ENCODE data around the gene ENAH.
"Not testable (repeated sequence)": the region's sequence is repeated elsewhere in the genome, so short reads cannot be mapped to it uniquely, and the experiment has no call there.

ENAH gene

DNA sequence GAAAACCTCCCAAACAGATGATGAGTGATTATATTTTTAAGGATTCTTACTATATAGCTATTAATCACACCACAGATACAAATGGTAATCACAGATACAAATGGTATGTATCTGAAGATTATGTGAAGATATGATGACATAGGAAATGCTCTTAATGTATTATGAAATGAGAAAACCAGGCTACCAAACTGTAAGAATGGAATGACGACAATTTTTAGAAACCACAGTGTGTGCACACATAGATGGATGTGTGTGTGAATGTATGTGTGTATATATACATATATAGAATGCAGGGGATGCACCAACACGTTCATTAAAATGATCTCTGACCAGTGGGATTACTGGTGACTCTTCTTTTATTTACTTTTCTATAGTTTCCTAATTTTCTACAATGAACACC lies 21.5 kb upstream of the ENAH start:
- DNase-seq, result no peak

DNA sequence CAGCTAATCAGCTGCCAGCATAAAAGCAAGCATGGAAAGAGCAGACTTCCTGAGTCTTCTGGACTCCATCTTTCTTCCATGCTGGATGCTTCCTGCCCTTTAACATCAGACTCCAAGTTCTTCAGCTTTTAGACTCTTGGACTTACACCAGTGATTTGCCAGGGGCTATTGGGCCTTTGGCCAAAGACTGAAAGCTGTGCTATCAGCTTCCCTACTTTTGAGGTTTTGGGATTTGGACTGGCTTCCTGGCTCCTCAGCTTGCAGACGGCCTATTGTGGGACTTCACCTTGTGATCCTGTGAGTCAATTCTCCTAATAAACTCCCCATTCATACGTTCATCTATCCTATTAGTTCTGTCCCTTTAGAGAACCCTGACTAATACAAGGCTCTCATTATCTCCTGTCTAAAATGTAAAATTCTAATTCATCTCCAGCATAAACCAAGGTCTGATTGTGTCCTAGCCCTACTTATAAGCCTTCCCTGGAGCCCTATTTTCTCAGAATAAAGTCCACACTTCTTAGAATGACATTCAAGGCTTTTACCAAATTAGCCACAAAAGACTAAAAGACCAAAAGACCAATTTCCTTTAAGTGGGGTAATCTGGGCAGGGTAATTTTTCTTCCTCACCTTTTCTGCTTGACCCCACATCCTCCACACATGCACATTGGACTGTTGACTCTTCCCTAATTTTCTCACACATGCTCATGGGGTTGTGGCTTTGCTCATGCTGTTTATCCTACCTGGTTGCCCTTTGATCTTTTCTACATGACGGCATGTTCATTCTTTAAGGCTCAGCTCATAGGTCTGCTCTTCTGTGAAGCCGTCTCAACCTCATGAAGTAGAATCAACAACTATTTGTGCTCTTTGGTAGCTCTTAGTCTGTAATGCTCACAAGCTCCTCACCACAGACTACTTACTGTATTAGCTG lies 18.1 kb upstream of the ENAH start:
- no peak for DNase-seq

DNA sequence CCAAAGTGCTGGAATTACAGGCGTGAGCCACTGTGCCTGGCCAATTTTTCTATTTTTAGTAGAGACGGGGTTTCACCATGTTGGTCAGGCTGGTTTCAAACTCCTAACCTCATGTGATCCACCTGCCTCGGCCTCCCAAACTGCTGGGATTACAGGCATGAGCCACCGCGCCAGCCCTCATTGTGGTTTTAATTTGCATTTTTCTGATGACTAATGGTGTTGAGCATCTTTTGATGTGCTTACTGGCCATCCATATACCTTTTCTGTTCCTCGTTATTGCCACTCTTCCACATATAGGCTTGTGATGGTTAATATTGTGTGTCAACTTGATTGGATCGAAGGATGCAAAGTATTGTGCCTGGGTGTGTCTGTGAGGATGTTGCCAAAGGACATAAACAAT lies 17.4 kb upstream of the ENAH start:
- no peak for DNase-seq

DNA sequence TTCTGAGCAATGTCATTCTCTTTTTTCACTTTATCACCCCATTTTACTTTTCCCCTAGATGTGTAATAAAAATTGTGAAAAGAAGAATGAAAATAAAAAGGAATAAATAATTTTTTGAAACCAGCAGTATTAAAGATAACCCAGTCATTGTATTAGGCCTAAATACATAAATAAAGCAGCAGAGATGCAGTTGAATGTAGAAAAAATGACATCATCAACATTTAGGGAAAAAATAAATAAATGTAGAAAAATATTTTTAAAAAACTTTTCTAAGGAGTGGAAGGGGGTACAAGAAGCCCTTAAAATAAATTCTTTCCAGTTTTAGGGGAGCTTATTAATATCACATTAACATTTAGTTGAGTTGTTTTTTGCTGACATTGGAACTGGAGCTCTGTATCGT lies 15.3 kb upstream of the ENAH start:
- no peak for DNase-seq

DNA sequence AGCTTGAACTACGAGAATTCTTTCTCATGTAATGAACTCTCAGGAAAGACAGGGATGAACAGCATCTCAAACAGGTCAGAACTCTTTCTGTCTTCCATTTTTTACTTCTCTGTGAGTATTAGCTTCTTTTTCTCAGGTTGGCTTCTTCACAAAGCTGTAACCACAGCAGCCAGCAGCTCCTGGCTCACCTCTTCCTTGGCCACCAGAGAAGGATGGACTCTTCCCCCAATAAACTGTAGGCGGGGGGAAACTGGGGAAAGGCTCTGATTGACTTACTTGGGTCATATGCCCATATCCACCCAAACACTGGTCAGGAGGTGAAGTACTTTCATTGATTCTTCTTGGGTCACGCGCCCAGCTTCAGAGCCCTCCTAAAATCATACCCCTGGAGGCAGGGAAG lies 14.4 kb upstream of the ENAH start:
- DNase-seq, result no peak

DNA sequence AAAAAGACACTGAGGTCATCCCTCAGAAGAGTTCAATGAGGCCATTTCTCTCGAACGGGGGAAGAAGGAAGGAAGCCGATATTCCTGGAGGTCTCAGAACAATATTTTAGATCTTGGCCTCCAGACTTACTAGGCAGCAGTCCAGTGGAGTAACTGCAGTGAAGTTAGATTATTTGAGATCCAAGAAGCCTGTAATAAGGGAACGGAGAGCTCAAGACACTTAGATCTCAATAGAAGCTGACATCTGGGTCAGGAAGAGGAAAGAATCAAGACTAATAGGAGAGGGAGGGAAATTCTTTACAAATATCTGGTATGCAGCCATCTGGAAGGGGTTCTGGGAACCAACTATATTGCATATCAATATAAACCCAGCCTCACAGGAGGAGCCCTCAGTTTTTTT lies 13.6 kb upstream of the ENAH start:
- no peak for DNase-seq

DNA sequence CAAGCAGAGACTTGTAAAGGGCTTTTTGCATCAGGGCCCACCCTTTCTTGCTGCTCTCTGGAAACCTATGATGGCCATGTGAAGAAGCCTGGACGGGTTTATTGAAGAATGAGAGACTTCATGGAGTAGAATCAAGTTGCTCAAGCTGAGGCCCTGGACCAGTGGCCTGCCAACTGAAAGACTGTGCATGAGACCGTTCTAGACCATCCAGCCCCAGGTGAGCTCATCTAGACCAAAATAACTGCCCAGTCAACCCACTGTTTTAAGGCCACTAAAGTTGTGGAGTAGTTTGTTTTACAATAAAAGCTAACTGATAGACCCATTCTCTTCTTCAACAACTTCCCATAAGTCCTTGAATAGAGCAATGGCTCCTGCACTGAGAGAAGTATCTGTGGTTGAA lies 11.8 kb upstream of the ENAH start:
- DNase-seq, result no peak

DNA sequence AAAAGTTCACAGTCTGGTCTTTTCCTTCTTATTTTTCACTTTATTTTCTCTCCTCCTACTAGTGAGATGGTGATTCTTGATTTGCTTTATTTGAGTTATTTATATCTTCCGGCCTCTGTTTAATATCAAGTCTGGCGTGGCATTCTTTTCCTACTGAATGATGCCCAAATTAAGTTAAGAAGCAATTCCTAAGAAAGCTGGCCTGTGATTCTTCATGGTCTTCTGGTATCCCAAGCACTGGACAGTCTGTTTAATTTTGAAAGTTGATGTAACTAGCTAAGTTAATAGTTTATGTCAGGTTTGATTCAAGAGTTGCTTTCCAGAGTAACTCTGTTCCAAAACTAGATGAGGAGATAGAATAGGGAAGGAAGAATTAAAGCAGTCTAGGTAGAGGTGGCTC lies 9.2 kb upstream of the ENAH start:
- no peak for DNase-seq

DNA sequence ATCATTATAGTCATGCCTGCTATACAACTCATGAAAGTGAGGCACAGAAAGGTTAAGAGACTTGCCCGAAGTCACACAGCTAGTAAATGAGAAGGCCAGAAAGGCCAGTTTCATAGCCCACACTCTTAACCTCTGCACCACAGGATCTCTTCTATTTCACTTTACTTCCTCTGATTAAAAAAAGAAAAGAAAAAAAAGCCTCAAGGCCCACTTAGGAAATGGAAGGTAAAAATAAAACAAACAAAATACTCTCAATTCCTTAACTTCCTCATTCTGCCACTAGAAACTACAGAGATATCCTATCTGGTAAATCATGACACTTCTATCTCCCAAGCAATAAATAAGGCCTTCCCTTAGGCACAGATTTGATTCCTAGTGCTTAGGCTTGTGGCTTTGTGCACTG lies 7.6 kb upstream of the ENAH start:
- no peak for DNase-seq

DNA sequence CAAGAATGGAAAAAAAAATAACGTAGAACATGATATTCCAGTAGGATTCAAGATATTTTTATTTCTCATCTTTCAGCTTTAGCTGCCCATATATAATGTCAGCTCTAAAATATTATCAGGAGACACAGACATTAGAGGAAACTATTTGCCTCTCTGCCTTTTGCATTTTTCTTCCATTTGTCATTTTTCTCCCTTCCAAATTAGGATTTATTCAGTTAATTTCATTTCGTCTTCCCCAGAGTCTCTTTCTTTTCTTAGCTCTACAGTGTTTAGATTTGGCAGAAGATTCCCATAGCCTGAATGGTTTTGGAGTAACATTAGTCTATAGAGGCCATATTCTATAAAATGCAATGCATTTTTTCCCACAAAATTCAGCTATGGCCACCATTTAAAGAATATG lies 5.1 kb upstream of the ENAH start:
- no peak for DNase-seq

DNA sequence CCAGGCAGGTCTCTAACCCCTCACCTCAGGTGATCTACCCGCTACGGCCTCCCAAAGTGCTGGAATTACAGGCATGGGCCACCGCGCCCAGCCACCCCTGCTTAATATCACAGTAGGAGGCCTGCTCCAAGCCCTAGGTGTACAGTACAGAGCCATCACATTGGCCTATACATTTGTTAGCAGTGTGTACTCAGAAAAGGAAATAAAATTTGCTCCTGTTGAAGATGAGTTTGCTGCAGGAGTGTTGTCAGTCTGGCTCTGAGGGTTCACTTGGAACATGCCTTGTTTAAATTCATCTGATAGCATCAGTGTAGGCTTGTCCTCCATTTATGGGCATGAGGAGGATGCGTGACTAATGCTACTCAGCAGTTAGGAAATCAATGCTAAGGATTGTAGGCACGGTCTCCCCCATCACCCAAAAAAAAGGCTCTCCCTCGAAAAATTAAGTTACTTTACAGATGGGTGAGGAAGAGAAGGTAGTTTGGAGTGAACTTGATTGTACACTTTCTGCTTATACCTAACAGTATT lies 4.6 kb upstream of the ENAH start:
- DNase-seq, result no peak

DNA sequence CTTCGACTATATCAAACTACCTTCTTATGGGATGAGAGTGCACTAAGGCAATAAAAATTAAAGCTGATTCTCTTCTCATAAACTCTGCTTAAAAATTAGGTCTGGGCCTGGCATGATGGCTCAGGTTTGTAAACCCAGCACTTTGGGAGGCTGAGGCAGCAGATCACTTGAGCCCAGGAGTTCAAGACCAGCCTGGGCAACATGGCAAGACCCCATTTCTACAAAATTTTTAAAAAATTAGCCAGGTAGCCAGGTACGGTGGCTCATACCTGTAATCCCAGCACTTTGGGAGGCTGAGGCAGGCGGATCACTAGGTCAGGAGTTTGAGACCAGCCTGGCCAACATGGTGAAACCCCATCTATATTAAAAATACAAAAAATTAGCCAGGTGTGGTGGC lies 3.3 kb upstream of the ENAH start:
- not testable (repeated sequence) for DNase-seq

DNA sequence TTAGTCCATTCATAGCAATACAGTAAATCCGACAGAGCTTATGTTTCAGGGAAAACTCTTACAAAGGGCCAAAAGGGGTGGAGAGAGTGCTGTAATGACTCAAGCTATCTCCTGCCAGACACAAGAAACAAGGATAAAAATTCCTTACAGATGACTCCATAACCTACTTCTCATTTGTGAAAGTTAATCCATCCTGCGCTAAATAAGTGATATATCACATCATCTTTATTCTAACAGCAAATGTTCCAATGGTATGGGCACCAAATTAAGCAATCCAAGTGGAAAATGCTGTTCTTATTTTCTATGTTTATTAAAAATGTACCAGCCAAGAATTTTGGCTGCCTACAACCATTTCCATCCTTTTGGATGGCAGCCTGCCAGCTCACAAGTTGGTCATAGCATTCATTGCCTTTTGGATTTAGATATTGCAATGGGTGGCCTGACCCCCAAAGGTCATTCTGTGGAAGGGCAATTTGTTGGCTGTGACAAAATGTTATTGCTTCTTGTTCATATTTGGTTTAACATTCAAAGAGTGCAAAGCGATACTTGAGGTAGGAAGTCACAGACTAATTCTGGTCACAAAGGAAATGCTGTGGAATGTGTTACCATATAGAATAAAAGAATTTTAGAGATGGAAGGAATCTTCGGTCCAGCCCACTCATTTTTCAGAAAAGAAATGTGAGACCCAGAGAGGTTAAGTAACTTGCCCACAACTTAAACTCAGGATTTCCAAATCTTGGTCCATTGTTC lies 2.8 kb upstream of the ENAH start:
- no peak for DNase-seq

DNA sequence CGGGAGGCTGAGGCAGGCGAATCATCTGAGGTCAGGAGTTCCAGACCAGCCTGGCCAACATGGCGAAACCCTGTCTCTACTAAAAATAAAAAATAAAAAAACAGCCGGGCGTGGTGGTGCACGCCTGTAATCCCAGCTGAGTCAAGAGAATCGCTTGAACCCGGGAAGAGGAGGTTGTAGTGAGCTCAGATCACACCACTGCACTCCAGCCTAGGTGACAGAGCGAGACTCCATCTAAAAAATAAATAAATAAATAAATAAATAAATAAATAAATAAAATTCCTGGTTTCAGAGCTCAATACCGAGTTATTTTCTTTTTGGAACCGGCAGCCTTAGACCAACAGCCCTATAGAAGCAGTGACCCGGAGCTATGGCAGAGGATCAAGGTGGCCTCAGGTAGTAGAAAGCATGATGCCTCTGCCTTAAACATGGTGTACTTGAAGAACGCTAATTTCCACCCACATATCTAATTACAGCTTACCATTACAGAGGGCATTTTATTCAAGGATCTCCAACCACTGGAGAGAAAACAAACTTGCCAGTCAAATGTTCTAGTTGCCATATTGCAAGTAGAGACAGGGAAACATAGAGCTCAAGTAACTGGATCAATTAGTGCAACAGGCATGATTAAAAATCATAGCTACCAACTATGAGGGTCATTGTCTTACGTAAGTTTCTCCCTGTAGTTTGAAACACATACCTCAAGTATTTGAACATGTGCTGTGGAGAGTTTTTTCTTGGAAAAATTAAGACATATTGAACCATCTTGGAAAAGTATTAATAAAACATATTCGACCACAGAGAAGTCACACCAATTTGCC lies 2.0 kb upstream of the ENAH start:
- no peak for DNase-seq

DNA sequence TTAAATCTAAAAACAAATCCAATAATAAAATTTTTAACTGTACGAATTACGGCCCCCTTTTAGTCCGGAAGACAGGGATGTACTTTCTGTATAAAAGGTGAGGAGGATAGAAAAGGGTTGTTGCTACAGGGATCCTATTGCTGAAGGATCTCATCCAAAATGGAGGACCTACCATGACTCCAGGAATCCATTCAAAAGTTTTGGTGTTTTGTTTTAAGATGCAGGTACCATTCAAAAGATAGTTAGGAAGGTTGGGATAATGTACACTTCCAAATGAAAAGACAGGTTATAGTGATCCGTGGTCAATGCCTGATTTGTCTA lies 1.3 kb upstream of the ENAH start:
- no peak for DNase-seq

DNA sequence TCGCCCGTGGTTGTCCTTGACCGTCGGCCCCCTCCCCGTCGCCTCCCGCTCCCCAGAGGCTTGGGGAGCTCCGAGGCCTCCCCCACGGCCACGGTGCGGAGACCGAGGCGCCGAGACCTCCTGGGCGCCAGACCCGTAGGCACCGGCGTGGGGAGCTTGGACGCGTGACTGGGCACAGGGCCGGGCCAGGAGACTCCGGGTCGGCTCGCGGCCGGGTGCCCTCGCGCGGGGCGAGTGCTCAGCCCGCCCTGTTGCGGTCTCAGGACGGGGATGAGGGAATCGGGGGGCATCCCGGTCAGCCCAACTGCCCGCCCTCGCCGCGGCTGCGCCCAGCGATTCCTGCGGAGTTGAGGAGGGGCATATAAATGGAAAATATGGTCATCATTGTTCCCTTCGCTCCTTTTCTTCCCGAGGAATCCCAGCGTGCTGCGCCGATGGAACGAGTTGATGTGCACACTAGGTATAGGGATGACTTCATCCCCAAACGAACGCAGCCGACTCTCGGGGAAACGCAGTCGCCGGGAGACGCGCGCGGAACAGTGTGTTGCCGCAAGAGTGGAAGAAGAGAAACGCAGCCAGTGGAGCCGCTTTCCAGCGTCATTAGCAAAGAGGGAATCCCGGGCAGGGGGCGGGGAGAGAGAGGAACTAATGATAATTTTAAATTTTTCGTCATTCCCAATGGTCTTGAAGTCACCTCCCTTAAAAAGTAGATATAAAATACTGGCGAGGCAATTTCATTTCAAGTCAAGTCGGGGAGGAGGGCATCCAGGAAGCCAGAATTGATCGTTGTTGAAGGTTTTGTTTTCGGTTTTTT lies 747 bp upstream of the ENAH start:
- peak; percentile 25 for DNase-seq

DNA sequence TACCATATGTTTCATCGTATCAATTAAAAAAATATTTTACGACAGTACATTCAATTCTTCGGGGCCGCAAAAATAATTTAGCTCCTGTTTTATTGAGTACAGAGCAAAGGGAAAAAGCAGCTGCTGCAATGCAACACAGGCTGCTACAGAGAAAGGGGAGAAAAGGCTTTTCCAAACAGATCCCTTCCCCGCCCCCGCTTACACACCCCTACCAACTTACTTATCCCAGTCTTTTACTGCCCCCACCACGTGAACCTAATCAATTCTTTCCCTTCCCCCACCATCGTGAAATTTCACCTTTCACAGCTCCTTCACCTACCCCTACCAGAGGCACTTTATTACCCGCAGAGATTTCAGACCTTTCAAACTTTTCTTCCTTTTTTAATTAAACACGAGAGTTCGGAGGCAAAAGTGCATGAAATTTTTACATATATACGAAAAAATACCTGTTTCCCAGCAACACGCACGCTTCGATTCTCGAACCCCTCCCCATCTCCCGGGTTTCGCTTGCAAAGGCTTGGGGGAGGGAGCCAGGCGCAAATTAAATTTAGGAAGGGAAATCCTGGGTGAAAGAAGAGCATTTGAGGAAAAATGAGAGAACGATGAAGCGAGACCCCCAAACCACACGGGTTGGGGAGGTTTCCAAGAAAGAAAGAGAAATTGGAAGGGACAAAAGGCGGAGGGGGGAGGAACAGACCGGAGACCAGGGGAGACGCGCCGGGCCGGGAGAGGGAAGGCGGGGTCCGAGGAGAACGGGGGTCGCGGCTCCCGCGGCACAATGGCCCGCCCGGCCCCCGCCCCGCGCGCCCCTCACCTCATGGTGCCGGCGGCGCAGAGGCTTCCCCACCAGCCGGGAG lies 823 bp downstream of the ENAH start:
- DNase-seq, result peak; percentile 13

DNA sequence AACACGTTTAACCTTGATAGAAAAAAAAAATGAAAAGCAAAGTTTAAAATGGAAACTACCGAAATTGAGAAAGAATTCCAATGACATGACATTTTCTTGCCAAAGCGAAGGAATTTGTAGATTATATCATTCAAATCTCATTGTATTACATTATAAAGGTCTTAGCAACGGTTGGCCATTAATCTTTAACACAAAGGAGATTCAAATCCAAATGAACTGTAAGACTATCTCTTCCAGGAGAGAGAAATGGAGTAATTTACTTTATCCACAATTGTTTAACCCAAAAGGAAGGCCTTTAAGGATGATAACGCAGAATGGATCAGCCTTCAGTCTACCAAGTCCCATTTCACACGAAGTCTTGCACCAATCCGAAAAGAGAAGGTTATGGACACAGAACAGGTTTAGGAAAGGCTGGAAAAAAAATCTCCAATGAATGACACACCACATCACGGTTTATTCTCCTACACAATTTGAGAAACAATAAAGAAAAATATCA lies 1.5 kb downstream of the ENAH start:
- no peak for DNase-seq

DNA sequence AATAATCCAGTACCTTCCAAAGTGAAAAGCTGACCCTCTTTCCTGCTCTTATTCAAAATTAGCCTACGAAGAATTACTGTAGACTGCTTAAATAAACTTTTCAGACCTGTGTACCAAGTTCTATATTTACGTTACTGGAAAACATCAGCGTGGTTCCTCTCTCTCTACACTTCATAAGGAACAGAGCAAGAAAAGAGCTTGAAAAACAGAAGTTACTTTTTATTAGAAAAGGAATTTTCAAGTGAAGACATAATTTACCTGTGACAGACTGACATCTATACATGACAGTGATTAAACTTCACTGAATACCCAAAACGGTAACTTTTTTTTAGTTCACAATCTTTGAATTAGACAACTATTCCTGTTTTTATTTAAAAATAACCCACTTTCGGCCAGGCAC lies 2.7 kb downstream of the ENAH start:
- DNase-seq, result no peak

DNA sequence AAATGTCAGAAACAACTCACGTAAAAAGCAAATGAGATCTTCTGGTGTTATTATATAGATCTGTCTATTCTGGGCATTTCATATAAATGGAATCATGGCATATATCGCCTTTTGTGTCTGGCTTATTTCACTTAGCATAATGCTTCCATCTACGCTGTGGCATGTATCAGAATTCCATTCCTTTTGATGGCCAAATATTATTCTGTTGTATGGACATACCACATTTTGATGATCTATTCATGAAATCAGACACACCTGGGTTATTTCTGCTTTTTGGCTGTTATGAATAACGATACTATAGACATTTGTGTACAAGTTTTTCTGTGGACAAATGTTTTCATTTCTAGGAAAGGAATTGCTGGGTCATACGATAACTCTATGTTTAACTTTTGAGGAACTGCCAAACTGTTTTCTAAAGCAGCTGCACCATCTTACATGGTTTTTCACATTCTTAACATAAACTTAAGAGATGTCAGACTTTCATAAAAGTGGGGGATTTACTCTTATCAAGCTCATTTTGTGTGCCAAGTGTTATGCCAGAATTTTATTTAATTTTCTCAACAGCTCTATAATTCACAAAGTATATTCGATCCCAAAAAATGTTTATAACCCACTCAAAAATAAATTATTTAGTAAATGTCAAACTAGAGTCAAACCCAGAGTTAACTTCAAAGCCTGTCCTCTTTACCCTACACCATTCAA lies 7.6 kb downstream of the ENAH start:
- no peak for DNase-seq

DNA sequence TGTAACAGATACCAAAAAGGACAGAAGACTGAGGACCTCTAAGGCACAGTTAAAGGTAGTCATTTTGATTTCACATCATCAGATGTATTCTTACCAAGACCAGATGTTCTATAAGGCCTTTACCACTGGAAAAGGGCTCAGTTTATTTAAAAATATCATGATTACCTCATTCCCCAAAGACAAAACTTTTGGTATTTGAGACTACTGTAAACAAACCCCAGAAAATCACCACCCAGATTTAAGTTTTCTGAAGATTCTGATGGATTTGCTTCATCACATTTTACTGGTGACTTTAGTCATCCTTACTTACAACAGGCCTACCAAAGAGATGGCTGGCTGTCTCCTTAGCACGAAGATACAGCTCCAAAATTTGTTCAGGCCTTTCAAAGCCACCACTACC lies 8.3 kb downstream of the ENAH start:
- no peak for DNase-seq

Measured in activated naive CD4-positive, alpha-beta T cell treated with anti-CD3 and anti-CD28 coated beads, Interleukin-2, amount 50 U/mL, for 16 hours (primary cell).